ENCODE measurements around the gene CRELD1. TPM values are rescaled to one million over a fixed set of nuclear protein-coding genes. Genes with fewer than 3 reads are reported as not detected.

CRELD1 gene
- total and polyA plus RNA-seq, 9 of the 15 experiments (the other 6 are each of a cell fraction or from before 2014, with no cell fraction given): 3.3 to 25.8 (median 16.5) TPM

GRCh38 chr3:9887480-9887879 is 46.2 kb upstream of the CRELD1 start (continued):
- TF ChIP-seq CXXC5 (CRISPR knock-in tag; IDR thresholded peaks at IDR 0.05) (no peak), BCL6 (CRISPR knock-in tag; IDR thresholded peaks at IDR 0.05) (no peak), ZSCAN32 (CRISPR knock-in tag; IDR thresholded peaks at IDR 0.05) (no peak), HMGN3 (IDR thresholded peaks at IDR 0.05; ENCODE audit: borderline replicate concordance, extremely low read depth, insufficient read length, low read depth, low read length) (no peak), ZBED1 (IDR thresholded peaks at IDR 0.05) (no peak), PPARD (CRISPR knock-in tag; IDR thresholded peaks at IDR 0.05) (no peak), NFIX (CRISPR knock-in tag; IDR thresholded peaks at IDR 0.05; ENCODE audit: low read depth) (no peak), ZNF740 (CRISPR knock-in tag; IDR thresholded peaks at IDR 0.05) (peak; percentile 12; the same call in 1 of the 2 replicates), ZNF740 (tag; IDR thresholded peaks at IDR 0.05) (no peak), CEBPG (CRISPR knock-in tag; IDR thresholded peaks at IDR 0.05) (no peak), CEBPG (tag; conservative IDR thresholded peaks at IDR 0.05 in 1 of 2, IDR thresholded peaks at IDR 0.05 in 1 of 2) (no peak), KAT7 (CRISPR knock-in tag; IDR thresholded peaks at IDR 0.05; ENCODE audit: borderline replicate concordance) (no peak), TEAD4 (IDR thresholded peaks at IDR 0.05; ENCODE audit: low read length) (0 out of 2 replicates have a peak, but pooled peaks have one; percentile 15), TEAD4 (CRISPR knock-in tag; IDR thresholded peaks at IDR 0.05; ENCODE audit: borderline replicate concordance) (no peak), ATF4 (CRISPR knock-in tag; IDR thresholded peaks at IDR 0.05) (no peak), ZNF165 (CRISPR knock-in tag; IDR thresholded peaks at IDR 0.05; ENCODE audit: borderline replicate concordance) (no peak), DIDO1 (tag; IDR thresholded peaks at IDR 0.05; ENCODE audit: low read depth) (no peak), ARNT (IDR thresholded peaks at IDR 0.05) (no peak), NR4A1 (CRISPR knock-in tag; IDR thresholded peaks at IDR 0.05) (no peak), NR4A1 (tag; IDR thresholded peaks at IDR 0.05) (no peak), ZNF3 (CRISPR knock-in tag; IDR thresholded peaks at IDR 0.05) (no peak), SREBF1 (IDR thresholded peaks at IDR 0.05; ENCODE audit: borderline replicate concordance, low read depth, low read length) (no peak), ZNF830 (CRISPR knock-in tag; IDR thresholded peaks at IDR 0.05) (no peak), ARID1B (IDR thresholded peaks at IDR 0.05) (0 out of 2 replicates have a peak, but pooled peaks have one; percentile 13), SMAD2 (IDR thresholded peaks at IDR 0.05; ENCODE audit: low read depth, low read length) (no peak), TCFL5 (CRISPR knock-in tag; conservative IDR thresholded peaks at IDR 0.05) (no peak), PHTF2 (CRISPR knock-in tag; IDR thresholded peaks at IDR 0.05) (no peak), EP300 (IDR thresholded peaks at IDR 0.05; ENCODE audit: low read length) (no peak), ZFP36 (IDR thresholded peaks at IDR 0.05; ENCODE audit: low read depth, low read length, partially characterized antibody) (peak; percentile 77), SOX6 (IDR thresholded peaks at IDR 0.05) (peak; percentile 45; the same call in 1 of the 2 replicates), VEZF1 (CRISPR knock-in tag; IDR thresholded peaks at IDR 0.05) (no peak)
